Right lung (tissue), 5 donors: ENCODE data around the gene ZNF22. TPM values are rescaled to one million over a fixed set of nuclear protein-coding genes. Genes with fewer than 3 reads are reported as not detected.

Experiments used
- DNase-seq, 2 donors: peaks; one replicate each; pipeline ENCODE4 v3.0.0-alpha.2; 2013
- polyA plus RNA-seq, 5 donors: library from polyadenylated mRNA; unstranded; fragments of 120-200 nt; gene quantifications; one replicate each; pipeline versions ENCODE4 v1.2.1 to v1.2.3, GENCODE V29; 2013; ENCODE audit warnings: inconsistent platforms in 1 of 5, low replicate concordance in 1 of 5; ENCODE audit not compliant: insufficient read length in 5 of 5, insufficient read depth in 1 of 5

Gene ZNF22
- polyA plus RNA-seq, 5 donors: 69.0 to 105 (median 79.8) TPM

DNA sequence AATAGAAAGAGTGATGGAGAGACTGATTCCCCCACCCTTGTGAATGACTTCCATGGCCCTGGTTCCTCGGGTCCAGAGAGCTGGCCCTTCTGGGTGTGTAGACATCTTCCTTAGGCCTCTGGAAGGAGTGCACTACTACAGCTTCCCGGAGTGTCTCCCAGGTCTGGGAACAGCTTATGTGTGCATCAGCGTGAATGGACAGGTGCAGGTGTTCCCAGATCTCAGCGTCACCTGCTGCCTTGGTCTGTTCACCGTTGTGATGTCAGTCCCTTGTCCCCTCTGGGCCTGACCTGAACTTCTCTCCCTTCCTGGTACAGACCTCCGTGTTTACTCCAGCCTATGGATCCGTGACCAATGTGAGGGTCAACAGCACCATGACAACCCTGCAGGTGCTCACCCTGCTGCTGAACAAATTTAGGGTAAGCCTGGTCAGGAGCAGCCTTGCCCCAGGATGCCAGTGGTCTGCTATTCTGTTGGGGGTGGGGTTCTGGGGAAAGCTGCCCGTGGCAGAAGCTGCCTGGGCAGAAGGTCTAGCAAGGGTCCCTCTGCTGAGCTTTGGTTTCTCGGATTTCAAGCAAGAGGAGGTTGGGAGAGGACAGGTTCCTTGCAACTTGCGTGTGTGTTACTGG is 11.7 kb upstream of the ZNF22 start:
- DNase-seq: no peak

- DNase-seq: no peak
These were observed 11.0 kb upstream of the ZNF22 start for GRCh38 chr10:44989597-44990301.

DNA sequence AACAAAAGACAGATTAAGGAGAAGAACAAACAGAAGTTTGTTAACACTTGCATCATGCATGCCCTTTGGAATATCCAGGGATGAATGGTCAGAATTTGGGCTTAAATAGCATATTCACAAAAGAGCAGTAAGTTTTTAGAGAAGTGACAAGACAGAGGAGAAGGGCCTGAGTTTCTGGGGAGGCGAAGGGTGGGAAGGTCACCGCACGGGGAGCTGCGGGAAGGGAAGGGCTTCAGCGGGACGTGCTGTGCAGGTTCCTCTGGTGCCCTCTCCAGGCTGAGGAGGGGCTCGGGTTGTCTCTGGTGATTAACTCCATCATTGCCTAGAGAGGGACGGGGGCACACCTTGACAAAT is 10.4 kb upstream of the ZNF22 start:
- no peak for DNase-seq

GRCh38 chr10:44990965-44991364 is 9.8 kb upstream of the ZNF22 start:
- DNase-seq: no peak

- DNase-seq: no peak
These were observed 9.2 kb upstream of the ZNF22 start for GRCh38 chr10:44991571-44991970.

DNA sequence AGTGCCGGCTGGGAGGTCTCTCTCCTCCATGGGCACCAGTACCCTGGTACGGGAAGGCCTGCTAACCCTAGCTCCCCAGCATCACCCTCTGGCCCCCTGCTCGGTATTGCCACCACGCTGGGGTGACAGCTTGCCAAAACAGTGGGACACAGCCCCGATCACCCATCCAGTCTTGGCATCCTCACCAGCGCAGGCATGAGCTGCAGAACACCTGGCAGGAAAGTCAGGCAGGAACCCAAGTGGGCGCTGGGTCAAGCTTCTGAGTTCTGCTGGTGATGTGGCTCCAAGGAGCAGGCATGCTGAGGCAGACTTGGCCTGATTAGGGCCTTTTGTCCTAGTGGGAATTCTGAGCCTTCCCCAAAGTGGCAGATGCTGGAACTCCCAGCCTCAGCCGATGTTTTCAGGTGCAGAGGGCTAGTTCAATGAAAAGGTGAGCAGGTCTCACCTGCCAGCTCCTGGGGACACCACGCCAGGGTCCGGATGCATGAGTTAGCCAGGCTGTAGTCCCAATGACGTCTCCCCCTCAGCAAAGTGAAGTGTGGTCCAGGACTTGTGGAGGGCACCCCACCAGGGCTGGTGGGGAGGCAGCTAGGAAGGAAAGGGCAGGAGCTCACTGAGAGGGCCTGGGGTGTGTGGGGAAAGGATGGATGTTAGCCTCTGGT is 8.5 kb upstream of the ZNF22 start:
- DNase-seq: no peak

GRCh38 chr10:44992732-44993225 is 7.9 kb upstream of the ZNF22 start:
- DNase-seq: no peak

- DNase-seq: no peak
These were observed 7.3 kb upstream of the ZNF22 start for GRCh38 chr10:44993226-44993921.

DNA sequence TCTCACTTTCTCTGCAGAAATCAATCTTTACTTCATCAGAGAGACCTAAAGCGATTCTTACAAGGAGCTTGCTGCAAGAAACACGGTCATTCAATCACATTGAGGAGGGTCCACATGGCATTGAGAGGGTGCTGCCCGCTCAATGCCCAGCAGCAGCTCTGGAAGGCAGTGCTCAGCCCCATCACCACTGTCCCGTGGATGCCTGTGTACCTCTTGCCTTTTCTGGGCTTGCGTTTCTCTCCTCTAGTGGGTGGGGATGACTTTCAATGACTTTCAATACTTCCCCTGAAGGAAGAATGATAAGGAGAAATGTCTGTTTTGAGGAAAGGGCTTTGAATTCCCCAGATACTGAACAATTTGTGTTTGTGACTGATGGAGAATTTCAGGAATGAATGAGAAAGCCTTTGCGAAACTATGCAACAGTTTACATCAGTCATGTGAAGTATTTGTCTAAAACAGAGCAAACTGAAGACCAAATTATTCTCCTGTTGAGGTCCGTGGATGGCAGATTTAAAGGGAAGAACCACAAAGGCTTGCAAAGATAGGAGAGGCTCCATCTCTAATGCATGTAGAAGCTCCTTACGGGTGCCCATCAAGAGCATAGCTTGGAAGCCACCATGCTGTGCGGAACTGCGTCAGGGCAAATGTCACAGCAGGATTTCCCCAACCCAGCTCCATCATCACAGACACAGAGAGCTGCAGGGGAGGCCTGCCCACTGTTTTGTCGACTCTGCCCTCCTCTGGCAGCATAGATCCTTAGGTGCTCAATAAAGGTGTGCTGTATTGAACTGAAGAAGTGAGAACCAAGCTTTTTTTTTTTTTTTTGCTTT is 6.6 kb upstream of the ZNF22 start:
- no peak for DNase-seq

GRCh38 chr10:44994752-44995530 is 5.8 kb upstream of the ZNF22 start:
- DNase-seq: no peak

- no peak for DNase-seq
These were observed 5.2 kb upstream of the ZNF22 start for GRCh38 chr10:44995581-44995913.

- no peak for DNase-seq
These were observed 4.6 kb upstream of the ZNF22 start for GRCh38 chr10:44995914-44996669.

- DNase-seq: no peak
These were observed 3.5 kb upstream of the ZNF22 start for GRCh38 chr10:44997105-44997748.

- no peak for DNase-seq
These were observed 2.5 kb upstream of the ZNF22 start for GRCh38 chr10:44998146-44998631.

GRCh38 chr10:45000138-45000751 is 478 bp upstream of the ZNF22 start:
- DNase-seq: peak in 1 of 2 donors; percentile 46

GRCh38 chr10:45001381-45002148 is 842 bp downstream of the ZNF22 start:
- peak; percentile 62 to 66 for DNase-seq

- DNase-seq: no peak
These were observed 2.8 kb downstream of the ZNF22 start for GRCh38 chr10:45003432-45004000.

DNA sequence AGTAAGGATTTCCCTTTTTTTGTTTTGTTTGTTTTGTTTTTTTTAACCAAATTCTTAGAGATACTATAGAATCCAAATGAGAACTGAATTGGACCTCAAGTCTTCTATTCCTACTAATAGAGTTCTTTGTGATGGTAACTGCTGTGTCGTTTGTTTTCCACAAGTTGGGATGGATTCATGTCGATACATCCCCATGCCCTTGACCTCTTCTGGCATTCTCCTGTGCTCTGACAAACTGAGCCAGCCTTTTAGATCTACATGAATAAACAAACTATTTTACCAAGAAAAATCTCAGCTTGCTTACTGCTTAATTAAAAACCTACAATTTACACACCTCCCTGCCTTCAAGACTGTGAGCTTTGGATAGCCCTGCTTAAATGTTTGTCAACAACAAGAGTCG is 3.9 kb downstream of the ZNF22 start:
- no peak for DNase-seq
